ENCODE results near the gene TIMP3.

TIMP3 gene

GRCh38 chr22:32809786-32810554 is 8.5 kb downstream of the TIMP3 start:
- no peak for DNase-seq

- DNase-seq, result no peak
Observed at GRCh38 chr22:32810555-32811133, 9.1 kb downstream of the TIMP3 start.

- DNase-seq, result no peak
Observed at GRCh38 chr22:32811788-32812545, 10.5 kb downstream of the TIMP3 start.

- no peak for DNase-seq
Observed at GRCh38 chr22:32814285-32814860, 12.9 kb downstream of the TIMP3 start.

- DNase-seq, result no peak
Observed at GRCh38 chr22:32815059-32815458, 13.6 kb downstream of the TIMP3 start.

GRCh38 chr22:32815943-32816342 is 14.4 kb downstream of the TIMP3 start:
- no peak for DNase-seq

GRCh38 chr22:32817137-32817730 is 15.7 kb downstream of the TIMP3 start:
- no peak for DNase-seq

GRCh38 chr22:32818446-32819115 is 17.1 kb downstream of the TIMP3 start:
- no peak for DNase-seq

GRCh38 chr22:32819120-32819519 is 17.6 kb downstream of the TIMP3 start:
- no peak for DNase-seq

- no peak for DNase-seq
Observed at GRCh38 chr22:32820131-32821119, 18.9 kb downstream of the TIMP3 start.

GRCh38 chr22:32822179-32822877 is 20.8 kb downstream of the TIMP3 start:
- no peak for DNase-seq

- no peak for DNase-seq
Observed at GRCh38 chr22:32823024-32823730, 21.7 kb downstream of the TIMP3 start.

GRCh38 chr22:32824531-32825312 is 23.2 kb downstream of the TIMP3 start:
- no peak for DNase-seq

- no peak for DNase-seq
Observed at GRCh38 chr22:32826537-32826936, 25.0 kb downstream of the TIMP3 start.

GRCh38 chr22:32827049-32827602 is 25.6 kb downstream of the TIMP3 start:
- DNase-seq, result no peak

- no peak for DNase-seq
Observed at GRCh38 chr22:32828150-32828549, 26.6 kb downstream of the TIMP3 start.

GRCh38 chr22:32828561-32828960 is 27.1 kb downstream of the TIMP3 start:
- no peak for DNase-seq

- no peak for DNase-seq
Observed at GRCh38 chr22:32829451-32829851, 27.9 kb downstream of the TIMP3 start.

GRCh38 chr22:32830473-32830872 is 29.0 kb downstream of the TIMP3 start:
- no peak for DNase-seq

All from NCI-H748 treated with DMSO at 0.1 percent for 48 hours (cell line).